ENCODE measurements around the gene GPC6. TPM values are rescaled to one million over a fixed set of nuclear protein-coding genes. Genes with fewer than 3 reads are reported as not detected.

Gene GPC6
- total RNA-seq, 1 donor from 2014 or later = 8.4 TPM

DNA sequence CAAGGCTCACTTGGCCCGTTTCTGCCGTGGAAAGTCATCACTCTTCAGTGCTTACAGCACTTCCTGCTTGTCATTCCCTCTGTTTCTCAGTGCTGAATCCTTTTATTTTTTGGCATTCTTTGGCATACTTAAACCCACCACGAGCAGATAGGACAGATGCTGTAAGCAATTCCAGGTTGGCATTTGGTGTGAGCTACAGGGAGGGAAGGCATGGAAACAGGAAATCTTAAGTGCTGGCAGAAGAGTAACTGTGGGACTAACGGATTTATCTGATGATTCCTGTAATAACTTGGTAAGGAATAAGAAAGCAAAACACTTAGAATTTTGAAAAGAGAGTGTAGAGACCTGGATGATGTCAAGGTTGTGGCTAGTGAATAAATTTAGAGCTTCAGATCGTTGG lies 273.4 kb downstream of the GPC6 start:
- DNase-seq (no peak), ATAC-seq (no peak)
- intact Hi-C loops (cut with DNase I) = no loop called here
- Histone ChIP-seq H3K27ac (no peak overlapping the region), H3K36me3 (no peaks in the 10 kb centered on the region), H3K4me1 (no peaks in the 10 kb centered on the region), H3K27me3 (no peaks in the 10 kb centered on the region), H3K4me3 (no peak overlapping the region), H3K9me3 (no peaks in the 10 kb centered on the region)
- TF ChIP-seq, protein P1, sequence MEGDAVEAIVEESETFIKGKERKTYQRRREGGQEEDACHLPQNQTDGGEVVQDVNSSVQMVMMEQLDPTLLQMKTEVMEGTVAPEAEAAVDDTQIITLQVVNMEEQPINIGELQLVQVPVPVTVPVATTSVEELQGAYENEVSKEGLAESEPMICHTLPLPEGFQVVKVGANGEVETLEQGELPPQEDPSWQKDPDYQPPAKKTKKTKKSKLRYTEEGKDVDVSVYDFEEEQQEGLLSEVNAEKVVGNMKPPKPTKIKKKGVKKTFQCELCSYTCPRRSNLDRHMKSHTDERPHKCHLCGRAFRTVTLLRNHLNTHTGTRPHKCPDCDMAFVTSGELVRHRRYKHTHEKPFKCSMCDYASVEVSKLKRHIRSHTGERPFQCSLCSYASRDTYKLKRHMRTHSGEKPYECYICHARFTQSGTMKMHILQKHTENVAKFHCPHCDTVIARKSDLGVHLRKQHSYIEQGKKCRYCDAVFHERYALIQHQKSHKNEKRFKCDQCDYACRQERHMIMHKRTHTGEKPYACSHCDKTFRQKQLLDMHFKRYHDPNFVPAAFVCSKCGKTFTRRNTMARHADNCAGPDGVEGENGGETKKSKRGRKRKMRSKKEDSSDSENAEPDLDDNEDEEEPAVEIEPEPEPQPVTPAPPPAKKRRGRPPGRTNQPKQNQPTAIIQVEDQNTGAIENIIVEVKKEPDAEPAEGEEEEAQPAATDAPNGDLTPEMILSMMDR (IDR thresholded peaks at IDR 0.05) = no peak

DNA sequence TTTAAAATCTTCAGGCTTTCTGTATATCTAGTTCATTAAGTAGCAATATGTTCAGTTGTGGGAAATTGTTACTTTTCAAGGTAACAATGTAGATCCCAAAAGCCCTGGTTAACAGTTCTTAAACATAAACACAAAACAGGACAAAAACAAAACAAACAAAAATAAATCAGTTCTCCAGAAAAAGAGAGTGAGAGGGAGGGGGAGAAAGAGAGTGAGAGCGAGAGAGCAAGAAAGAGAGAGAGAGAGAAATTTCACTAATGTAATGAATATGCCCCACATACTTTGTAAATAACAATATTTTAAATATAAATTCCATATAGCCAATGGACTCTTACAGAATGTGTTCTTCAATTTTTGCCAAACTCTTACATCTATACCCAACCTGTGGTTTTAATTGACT lies 275.5 kb downstream of the GPC6 start:
- Histone ChIP-seq H3K9me3 (no peaks in the 10 kb centered on the region), H3K27me3 (no peaks in the 10 kb centered on the region), H3K4me1 (no peaks in the 10 kb centered on the region), H3K36me3 (no peaks in the 10 kb centered on the region), H3K4me3 (no peak overlapping the region), H3K27ac (no peak overlapping the region)
- TF ChIP-seq, protein P1 (IDR thresholded peaks at IDR 0.05) = no peak
- intact Hi-C loops (cut with DNase I) = no loop called here
- ATAC-seq (no peak), DNase-seq (no peak)

DNA sequence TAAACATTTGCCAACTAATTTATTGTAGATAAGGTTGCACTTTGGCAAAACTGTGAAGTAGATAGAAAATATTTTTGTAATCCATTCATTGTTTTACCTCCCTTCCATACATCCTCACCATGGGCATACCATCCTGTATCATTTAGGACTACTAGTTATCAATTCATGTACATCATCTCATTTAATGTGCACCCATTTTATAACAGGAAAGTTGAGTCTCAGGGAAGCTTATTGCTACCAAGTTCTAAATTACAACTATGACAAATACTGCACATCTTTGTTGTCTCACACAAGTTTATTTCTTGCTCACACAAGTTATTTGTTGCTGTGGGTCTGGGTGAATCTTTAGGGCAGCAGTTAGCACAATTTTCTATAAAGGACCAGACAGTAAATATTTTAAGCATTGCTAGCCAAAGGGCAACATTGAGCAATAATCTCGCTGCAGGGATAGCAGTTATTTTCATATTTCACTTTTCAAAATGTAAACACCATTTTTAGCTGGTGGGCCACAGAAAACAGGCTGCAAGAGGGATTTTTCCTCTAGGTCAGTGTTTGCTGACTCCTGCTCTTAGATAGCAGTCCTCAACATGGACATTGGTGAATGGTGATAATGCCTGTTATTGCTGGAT lies 276.5 kb downstream of the GPC6 start:
- ATAC-seq (no peak), DNase-seq (no peak)
- TF ChIP-seq, protein P1 (IDR thresholded peaks at IDR 0.05) = no peak

DNA sequence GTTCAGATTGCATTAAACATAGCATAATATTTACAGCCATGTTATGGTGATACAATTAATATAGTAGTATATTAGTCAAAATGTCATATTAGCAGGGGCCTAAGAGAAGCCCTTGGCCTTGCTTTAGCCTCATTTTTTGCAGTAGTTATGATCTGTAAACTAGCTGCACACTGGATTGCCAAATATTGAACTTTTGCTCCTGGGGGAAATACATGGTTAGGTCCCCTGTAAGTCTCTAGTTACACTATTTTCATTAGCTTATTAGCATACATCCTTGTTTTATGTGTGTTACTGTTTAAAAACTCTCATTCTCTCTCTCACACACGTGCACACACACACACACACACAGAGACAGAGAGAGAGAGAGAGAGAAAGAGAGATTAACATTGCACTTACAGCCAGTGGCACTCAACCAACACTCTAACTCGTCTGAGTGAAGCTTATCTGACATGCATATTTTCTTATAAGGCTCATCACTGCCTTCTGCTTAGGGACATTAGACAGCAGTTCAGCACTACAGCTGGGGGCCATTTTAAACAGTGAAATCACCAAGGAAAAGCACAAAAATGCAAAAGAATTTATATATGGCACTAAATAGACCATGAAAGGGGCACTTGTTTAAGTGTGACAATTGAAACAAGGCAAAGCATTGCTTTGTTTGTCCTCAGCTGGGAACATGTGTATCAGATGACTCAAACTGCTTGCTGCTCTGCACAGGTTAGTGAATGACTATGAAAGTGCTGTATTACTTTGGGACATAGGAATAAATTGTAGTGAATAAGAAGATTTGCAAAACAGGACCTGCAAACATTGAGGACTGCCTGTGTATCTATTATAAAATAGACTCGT lies 278.7 kb downstream of the GPC6 start:
- no peak for DNase-seq
- no peaks in the 10 kb centered on the region for H3K9me3 ChIP-seq
- peak; percentile 39 for ATAC-seq
- no peak overlapping the region for H3K4me3 ChIP-seq
- intact Hi-C loops (cut with DNase I) = no loop called here
- no peaks in the 10 kb centered on the region for H3K4me1 ChIP-seq
- TF ChIP-seq, protein P1 (IDR thresholded peaks at IDR 0.05) = no peak
- no peaks in the 10 kb centered on the region for H3K36me3 ChIP-seq
- no peak overlapping the region for H3K27ac ChIP-seq
- H3K27me3 ChIP-seq = no peaks in the 10 kb centered on the region

More for the DNA sequence above, 276.5 kb downstream of the GPC6 start:
- Histone ChIP-seq H3K36me3 (no peaks in the 10 kb centered on the region), H3K9me3 (no peaks in the 10 kb centered on the region), H3K27me3 (no peaks in the 10 kb centered on the region), H3K27ac (no peak overlapping the region), H3K4me3 (no peak overlapping the region), H3K4me1 (no peaks in the 10 kb centered on the region)
- intact Hi-C loops (cut with DNase I) = no loop called here

DNA sequence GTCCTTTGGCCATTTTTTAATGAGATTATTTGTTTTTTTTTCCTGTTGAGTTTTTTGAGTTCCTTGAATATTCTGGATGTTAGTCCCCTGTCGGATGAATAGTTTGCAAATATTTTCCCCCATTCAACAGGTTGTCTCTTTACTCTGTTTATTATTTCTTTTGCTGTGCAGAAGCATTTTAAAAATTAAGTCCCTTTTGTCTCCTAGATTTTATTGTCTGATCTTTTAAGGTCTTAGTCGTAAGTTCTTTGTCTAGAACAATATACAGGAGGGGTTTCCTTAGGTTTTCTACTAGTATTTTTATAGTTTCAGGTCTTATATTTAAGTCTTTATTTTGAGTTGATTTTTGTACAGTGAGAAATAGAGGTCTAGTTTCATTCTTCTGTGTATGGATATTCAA lies 284.4 kb downstream of the GPC6 start:
- intact Hi-C loops (cut with DNase I) = no loop called here
- TF ChIP-seq, protein P1 (IDR thresholded peaks at IDR 0.05) = no peak
- no peak for ATAC-seq

More for the DNA sequence above, 284.4 kb downstream of the GPC6 start:
- no peak for DNase-seq
- Histone ChIP-seq H3K27me3 (no peaks in the 10 kb centered on the region), H3K9me3 (no peaks in the 10 kb centered on the region), H3K4me3 (no peak overlapping the region), H3K27ac (no peak overlapping the region), H3K36me3 (no peaks in the 10 kb centered on the region), H3K4me1 (no peaks in the 10 kb centered on the region)

All from upper lobe of right lung (tissue), 1 donor.